ENCODE measurements around the gene ATP5ME.

Gene ATP5ME

GRCh38 chr4:675036-675882 is 1.2 kb upstream of the ATP5ME start:
- TF ChIP-seq TEAD4 (IDR thresholded peaks at IDR 0.05) = no peak
- TF ChIP-seq EP300 (IDR thresholded peaks at IDR 0.05; ENCODE audit: borderline replicate concordance) = no peak
- no peak for TF ChIP-seq CEBPB (IDR thresholded peaks at IDR 0.05)
- no peak for TF ChIP-seq FOXM1 (IDR thresholded peaks at IDR 0.05; ENCODE audit: borderline replicate concordance, low read depth)
- TF ChIP-seq EGR1 (IDR thresholded peaks at IDR 0.05) = no peak
- TF ChIP-seq NFIC (IDR thresholded peaks at IDR 0.05) = no peak
- no peak for TF ChIP-seq TAF1 (IDR thresholded peaks at IDR 0.05; ENCODE audit: low read depth)
- no peak for TF ChIP-seq RAD21 (IDR thresholded peaks at IDR 0.05; ENCODE audit: low read depth)
- no peak for TF ChIP-seq MAX (IDR thresholded peaks at IDR 0.05)
- TF ChIP-seq REST (IDR thresholded peaks at IDR 0.05; ENCODE audit: low read depth) = no peak
- no peak for TF ChIP-seq CREB1 (IDR thresholded peaks at IDR 0.05; ENCODE audit: low read depth)
- no peak for TF ChIP-seq USF1 (IDR thresholded peaks at IDR 0.05)
- TF ChIP-seq ZBTB7A (IDR thresholded peaks at IDR 0.05; ENCODE audit: low read depth) = no peak
- no peak for TF ChIP-seq YY1 (IDR thresholded peaks at IDR 0.05; ENCODE audit: low read depth)
- no peak for TF ChIP-seq TCF12 (IDR thresholded peaks at IDR 0.05; ENCODE audit: low read depth)

GRCh38 chr4:673349-674091 is 556 bp downstream of the ATP5ME start:
- TF ChIP-seq EP300 (IDR thresholded peaks at IDR 0.05; ENCODE audit: borderline replicate concordance) = no peak
- TF ChIP-seq USF1 (IDR thresholded peaks at IDR 0.05) = no peak
- TF ChIP-seq NFIC (IDR thresholded peaks at IDR 0.05) = no peak
- TF ChIP-seq ZBTB7A (IDR thresholded peaks at IDR 0.05; ENCODE audit: low read depth) = no peak
- TF ChIP-seq MAX (IDR thresholded peaks at IDR 0.05) = no peak; the same call in 1 of the 2 replicates
- TF ChIP-seq REST (IDR thresholded peaks at IDR 0.05; ENCODE audit: low read depth) = no peak
- no peak for TF ChIP-seq EGR1 (IDR thresholded peaks at IDR 0.05)
- no peak for TF ChIP-seq CEBPB (IDR thresholded peaks at IDR 0.05)
- TF ChIP-seq YY1 (IDR thresholded peaks at IDR 0.05; ENCODE audit: low read depth) = no peak
- TF ChIP-seq RAD21 (IDR thresholded peaks at IDR 0.05; ENCODE audit: low read depth) = no peak
- no peak for TF ChIP-seq TAF1 (IDR thresholded peaks at IDR 0.05; ENCODE audit: low read depth)
- no peak for TF ChIP-seq TEAD4 (IDR thresholded peaks at IDR 0.05)
- TF ChIP-seq FOXM1 (IDR thresholded peaks at IDR 0.05; ENCODE audit: borderline replicate concordance, low read depth) = no peak
- no peak; the same call in 1 of the 2 replicates for TF ChIP-seq TCF12 (IDR thresholded peaks at IDR 0.05; ENCODE audit: low read depth)
- TF ChIP-seq CREB1 (IDR thresholded peaks at IDR 0.05; ENCODE audit: low read depth) = no peak

- TF ChIP-seq REST (IDR thresholded peaks at IDR 0.05; ENCODE audit: low read depth) = no peak
- no peak for TF ChIP-seq TAF1 (IDR thresholded peaks at IDR 0.05; ENCODE audit: low read depth)
- TF ChIP-seq YY1 (IDR thresholded peaks at IDR 0.05; ENCODE audit: low read depth) = no peak
- no peak for TF ChIP-seq TCF12 (IDR thresholded peaks at IDR 0.05; ENCODE audit: low read depth)
- no peak for TF ChIP-seq EP300 (IDR thresholded peaks at IDR 0.05; ENCODE audit: borderline replicate concordance)
- no peak for TF ChIP-seq MAX (IDR thresholded peaks at IDR 0.05)
- no peak for TF ChIP-seq CEBPB (IDR thresholded peaks at IDR 0.05)
- no peak for TF ChIP-seq ZBTB7A (IDR thresholded peaks at IDR 0.05; ENCODE audit: low read depth)
- no peak for TF ChIP-seq EGR1 (IDR thresholded peaks at IDR 0.05)
- TF ChIP-seq FOXM1 (IDR thresholded peaks at IDR 0.05; ENCODE audit: borderline replicate concordance, low read depth) = no peak
- TF ChIP-seq NFIC (IDR thresholded peaks at IDR 0.05) = no peak
- no peak for TF ChIP-seq TEAD4 (IDR thresholded peaks at IDR 0.05)
- TF ChIP-seq RAD21 (IDR thresholded peaks at IDR 0.05; ENCODE audit: low read depth) = no peak
- no peak for TF ChIP-seq USF1 (IDR thresholded peaks at IDR 0.05)
- no peak for TF ChIP-seq CREB1 (IDR thresholded peaks at IDR 0.05; ENCODE audit: low read depth)
Measured at GRCh38 chr4:671769-672168, 2.3 kb downstream of the ATP5ME start.

All from Ishikawa (cell line).